Measurements from ENCODE around the gene TNIP2.
"Not testable (repeated sequence)": the region's sequence is repeated elsewhere in the genome, so short reads cannot be mapped to it uniquely, and the experiment has no call there.

TNIP2 gene

GRCh38 chr4:2743518-2744445, 12.4 kb downstream of the TNIP2 start:
- DNase-seq, result no peak

- DNase-seq, result no peak
Measured at GRCh38 chr4:2742823-2743517, 13.2 kb downstream of the TNIP2 start.

- DNase-seq, result no peak
Measured at GRCh38 chr4:2742081-2742822, 13.9 kb downstream of the TNIP2 start.

GRCh38 chr4:2741626-2742025, 14.5 kb downstream of the TNIP2 start:
- no peak for DNase-seq

- DNase-seq, result not testable (repeated sequence)
Measured at GRCh38 chr4:2738296-2738695, 17.8 kb downstream of the TNIP2 start.

GRCh38 chr4:2735869-2736268, 20.3 kb downstream of the TNIP2 start:
- no peak for DNase-seq

GRCh38 chr4:2734612-2735011, 21.5 kb downstream of the TNIP2 start:
- DNase-seq, result no peak

- DNase-seq, result no peak
Measured at GRCh38 chr4:2733844-2734574, 22.1 kb downstream of the TNIP2 start.

- no peak for DNase-seq
Measured at GRCh38 chr4:2733001-2733843, 22.9 kb downstream of the TNIP2 start.

GRCh38 chr4:2732526-2732925, 23.6 kb downstream of the TNIP2 start:
- no peak for DNase-seq

- no peak for DNase-seq
Measured at GRCh38 chr4:2731907-2732317, 24.2 kb downstream of the TNIP2 start.

- DNase-seq, result no peak
Measured at GRCh38 chr4:2729533-2729875, 26.6 kb downstream of the TNIP2 start.

- DNase-seq, result no peak
Measured at GRCh38 chr4:2728806-2729532, 27.2 kb downstream of the TNIP2 start.

GRCh38 chr4:2728221-2728620, 27.9 kb downstream of the TNIP2 start:
- no peak for DNase-seq

- not testable (repeated sequence) for DNase-seq
Measured at GRCh38 chr4:2726881-2727280, 29.3 kb downstream of the TNIP2 start.

GRCh38 chr4:2725380-2725779, 30.8 kb downstream of the TNIP2 start:
- no peak for DNase-seq

- DNase-seq, result no peak
Measured at GRCh38 chr4:2723751-2724150, 32.4 kb downstream of the TNIP2 start.

GRCh38 chr4:2722033-2722432, 34.1 kb downstream of the TNIP2 start:
- no peak for DNase-seq

GRCh38 chr4:2721586-2721985, 34.5 kb downstream of the TNIP2 start:
- no peak for DNase-seq

GRCh38 chr4:2716236-2716635, 39.9 kb downstream of the TNIP2 start:
- no peak for DNase-seq

GRCh38 chr4:2715426-2715825, 40.7 kb downstream of the TNIP2 start:
- DNase-seq, result no peak

Measured in activated naive CD4-positive, alpha-beta T cell (primary cell).